T-cell (primary cell): ENCODE data around the gene GOSR2. TPM values are rescaled to one million over a fixed set of nuclear protein-coding genes. Genes with fewer than 3 reads are reported as not detected.
"Not testable (repeated sequence)": the region's sequence is repeated elsewhere in the genome, so short reads cannot be mapped to it uniquely, and the experiment has no call there.

Source experiments
- ATAC-seq, 4 experiments: fragments of 200-7000 bp in 3 of 4; fragments of 150-1000 bp in 1 of 4; cut with Tn5 transposase; replicated peaks in 1 of 4; 1 replicate in 3 of 4; 2 replicates in 1 of 4; pipeline ENCODE4 v1.10.0; 2021; ENCODE audit warnings: moderate library complexity in 3 of 4, mild to moderate bottlenecking in 2 of 4, moderate number of reproducible peaks in 1 of 4
- CTCF ChIA-PET, 2 donors: fragments of 300-600 bp; sonication (Branson Sonifier 250); formaldehyde crosslinking; loops; one replicate each; lab custom pipeline; 2022; ENCODE audit warnings: antibody characterized with exemption in 2 of 2; lab: Charles Lee
- POLR2A ChIA-PET, 2 donors: fragments of 300-600 bp; sonication (Branson Sonifier 250); formaldehyde crosslinking; loops; one replicate each; lab custom pipeline; 2022; ENCODE audit warnings: antibody characterized with exemption in 2 of 2; lab: Charles Lee
- DNase-seq, 35 experiments: peaks; one replicate each; pipeline versions ENCODE4 v3.0.0 to v3.0.0-alpha.2; 2013 to 2023
- H3K27ac ChIP-seq: one replicate; pipeline ENCODE4 v1.5.1; 2013; ENCODE audit warnings: low read length
- H3K27me3 ChIP-seq, 2 experiments: replicated peaks in 1 of 2; 1 replicate in 1 of 2; 2 replicates in 1 of 2; pipeline versions ENCODE4 v1.6.1 to v1.7.0; 2013; ENCODE audit warnings: low read length in 1 of 2, mixed read lengths in 1 of 2; ENCODE audit not compliant: control insufficient read depth in 2 of 2, insufficient read depth in 2 of 2; ENCODE audit errors: extremely low read depth in 1 of 2
- H3K36me3 ChIP-seq, 2 donors: 1 replicate in 1 of 2; 2 replicates in 1 of 2; pipeline versions ENCODE4 v1.6.1 to v1.7.0; 2013; ENCODE audit warnings: low read length in 1 of 2; ENCODE audit not compliant: control insufficient read depth in 2 of 2, insufficient read depth in 1 of 2; ENCODE audit errors: extremely low read depth in 1 of 2
- H3K4me1 ChIP-seq, 2 experiments: 1 replicate in 1 of 2; 2 replicates in 1 of 2; pipeline versions ENCODE4 v1.6.1 to v1.7.0; 2013; ENCODE audit warnings: low read length in 2 of 2, mixed read lengths in 1 of 2; ENCODE audit not compliant: insufficient read depth in 2 of 2, control insufficient read depth in 1 of 2; ENCODE audit errors: extremely low read depth in 1 of 2
- H3K4me3 ChIP-seq, 2 donors: 1 replicate in 1 of 2; 2 replicates in 1 of 2; pipeline versions ENCODE4 v1.5.1 to v1.7.0; 2013; ENCODE audit warnings: mild to moderate bottlenecking in 2 of 2, low read length in 1 of 2, moderate library complexity in 1 of 2; ENCODE audit not compliant: control insufficient read depth in 1 of 2; ENCODE audit errors: extremely low read depth in 1 of 2
- H3K9me3 ChIP-seq: 2 replicates; pipeline ENCODE4 v1.7.0; 2013
- H3K27ac Mint-ChIP-seq, 2 donors: one replicate each; pipeline ENCODE4 v1.8.0; 2020 to 2021; ENCODE audit warnings: mild to moderate bottlenecking in 2 of 2, mixed read lengths in 2 of 2
- H3K27me3 Mint-ChIP-seq, 2 donors: one replicate each; pipeline ENCODE4 v1.8.0; 2021 to 2022; ENCODE audit warnings: mixed read lengths in 2 of 2
- H3K36me3 Mint-ChIP-seq: one replicate; pipeline ENCODE4 v1.8.0; 2021; ENCODE audit warnings: mixed read lengths
- H3K4me1 Mint-ChIP-seq, 3 donors: one replicate each; pipeline ENCODE4 v1.8.0; 2020 to 2022; ENCODE audit warnings: mixed read lengths in 3 of 3, mild to moderate bottlenecking in 1 of 3
- H3K4me3 Mint-ChIP-seq, 3 donors: one replicate each; pipeline ENCODE4 v1.8.0; 2020 to 2022; ENCODE audit warnings: mild to moderate bottlenecking in 3 of 3, mixed read lengths in 3 of 3, moderate library complexity in 3 of 3
- H3K9me3 Mint-ChIP-seq, 3 donors: one replicate each; pipeline ENCODE4 v1.8.0; 2020 to 2022; ENCODE audit warnings: mixed read lengths in 3 of 3
- WGBS: methylation state at CpG from one replicate; pipeline ENCODE4 v1.1.5; 2013; ENCODE audit warnings: missing lambda C conversion rate; ENCODE audit not compliant: insufficient coverage; 5-methylcytosine and 5-hydroxymethylcytosine counted together
- total RNA-seq, 35 experiments: library from RNA in 6 of 35; stranded (reverse) in 6 of 35; fragments of 120-200 nt in 1 of 35; gene quantifications; one replicate each; pipeline versions ENCODE4 v1.2.1 to v1.2.4 and lab custom pipeline; 2013 to 2026

Gene GOSR2
- total RNA-seq, 5 donors from 2014 or later (not counting 1 experiment from before 2014, with no cell fraction given), result 60.3 to 80.2 (median 74.1) TPM

GRCh38 chr17:46984892-46985291 is 61.9 kb downstream of the GOSR2 start:
- no peak overlapping the region for H3K4me3 ChIP-seq
- ChIA-PET CTCF (no interaction called here), POLR2A (no interaction called here)
- H3K27ac ChIP-seq, result no peak overlapping the region
- WGBS, result 87% methylated on average over 4 of the region's 5 CpGs
- no peaks in the 10 kb centered on the region for H3K9me3 ChIP-seq
- no peaks in the 10 kb centered on the region for H3K4me1 ChIP-seq
- Mint-ChIP-seq H3K36me3 (peaks cover 5% of the 10 kb centered on the region), H3K27ac (no peak overlapping the region), H3K27me3 (peaks cover 21 to 24% of the 10 kb centered on the region in 2 donors), H3K9me3 (no peaks in the 10 kb centered on the region), H3K4me3 (no peak overlapping the region), H3K4me1 (peaks cover 0 to 6% (median 2%) of the 10 kb centered on the region in 3 donors)
- no peaks in the 10 kb centered on the region for H3K36me3 ChIP-seq
- no peak for DNase-seq
- no peak for ATAC-seq
- peaks cover 0 to 23% of the 10 kb centered on the region in 2 experiments for H3K27me3 ChIP-seq

- Mint-ChIP-seq H3K27ac (no peak overlapping the region), H3K9me3 (no peaks in the 10 kb centered on the region), H3K4me3 (no peak overlapping the region), H3K27me3 (peaks cover 11 to 14% of the 10 kb centered on the region in 2 donors), H3K36me3 (peaks cover 5% of the 10 kb centered on the region), H3K4me1 (no peaks in the 10 kb centered on the region)
- H3K9me3 ChIP-seq, result no peaks in the 10 kb centered on the region
- ChIA-PET CTCF (no interaction called here), POLR2A (no interaction called here)
- DNase-seq (no peak), ATAC-seq (no peak)
- WGBS, result 88% methylated on average over 7 of the region's 7 CpGs
- no peaks in the 10 kb centered on the region for H3K36me3 ChIP-seq
- H3K4me1 ChIP-seq, result no peaks in the 10 kb centered on the region
- no peak overlapping the region for H3K27ac ChIP-seq
- no peak overlapping the region for H3K4me3 ChIP-seq
- H3K27me3 ChIP-seq, result peaks cover 0 to 16% of the 10 kb centered on the region in 2 experiments
Observed at GRCh38 chr17:46986366-46986765, 63.4 kb downstream of the GOSR2 start.

DNA sequence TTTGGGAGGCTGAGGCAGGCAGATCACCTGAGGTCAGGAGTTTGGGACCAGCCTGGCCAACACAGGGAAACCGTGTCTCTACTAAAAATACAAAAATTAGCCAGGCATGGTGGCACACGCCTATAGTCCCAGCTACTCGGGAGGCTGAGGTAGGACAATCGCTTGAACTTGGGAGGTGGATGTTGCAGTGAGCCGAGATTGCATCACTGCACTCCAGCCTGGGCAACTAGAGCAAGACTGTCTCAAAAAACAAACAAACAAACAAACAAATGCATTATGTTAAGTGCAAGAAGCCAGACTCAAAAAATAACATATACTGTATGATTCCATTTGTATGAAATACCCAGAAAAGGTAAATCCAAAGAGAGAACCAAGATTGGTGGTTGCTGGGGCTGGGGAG is 65.0 kb downstream of the GOSR2 start:
- H3K9me3 Mint-ChIP-seq, H3K9me3 ChIP-seq, H3K27me3 ChIP-seq, H3K4me1 Mint-ChIP-seq, H3K27ac ChIP-seq, DNase-seq, H3K27ac Mint-ChIP-seq, H3K4me3 ChIP-seq, H3K4me1 ChIP-seq, POLR2A ChIA-PET, ATAC-seq, H3K4me3 Mint-ChIP-seq, CTCF ChIA-PET, H3K36me3 Mint-ChIP-seq, H3K36me3 ChIP-seq: not testable (repeated sequence)
- no CpG with 5 or more reads among the region's 5 CpGs for WGBS
- H3K27me3 Mint-ChIP-seq, result peaks cover 4 to 10% of the 10 kb centered on the region in 2 donors

DNA sequence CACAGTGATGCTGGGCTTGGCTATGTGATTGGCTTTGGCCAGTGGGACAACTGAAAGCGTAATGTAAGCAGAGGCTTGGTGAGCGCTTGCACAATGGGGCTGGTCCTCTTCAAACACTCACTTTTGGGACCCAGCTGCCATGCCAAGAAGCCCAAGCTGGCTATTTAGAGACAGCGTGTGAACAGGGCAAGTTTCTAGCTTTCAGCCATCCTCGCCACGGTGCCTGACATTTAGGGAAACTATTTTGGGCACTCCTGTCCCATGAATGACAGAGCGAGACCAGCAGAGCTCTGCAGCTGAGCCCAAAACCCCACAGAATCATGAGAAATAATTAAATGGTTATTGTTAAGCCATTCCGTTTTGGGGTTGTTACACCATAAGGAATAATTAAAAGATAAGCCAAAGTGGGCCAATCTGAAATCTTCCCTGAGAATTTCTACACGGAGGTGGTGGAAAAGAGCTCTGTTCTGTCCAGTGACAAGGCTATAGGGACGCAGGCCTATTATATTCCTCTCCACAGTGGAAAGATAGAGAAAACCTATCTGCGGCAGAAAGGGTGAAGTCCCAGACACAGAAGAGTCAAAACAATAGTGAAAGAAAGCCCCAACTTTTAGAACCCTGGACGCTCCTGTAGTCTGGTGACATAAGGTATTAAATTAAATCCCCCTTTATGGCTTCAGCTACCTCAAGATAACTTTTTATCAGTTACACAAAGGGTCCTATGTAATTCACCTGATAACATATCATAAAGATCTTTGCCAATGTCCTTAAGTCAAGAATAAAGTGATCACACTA is 66.9 kb downstream of the GOSR2 start:
- Histone ChIP-seq H3K4me3 (no peak overlapping the region), H3K27ac (no peak overlapping the region), H3K9me3 (no peaks in the 10 kb centered on the region), H3K27me3 (peaks cover 0 to 5% of the 10 kb centered on the region in 2 experiments), H3K4me1 (no peaks in the 10 kb centered on the region), H3K36me3 (no peaks in the 10 kb centered on the region)
- Mint-ChIP-seq H3K9me3 (no peaks in the 10 kb centered on the region), H3K27ac (no peak overlapping the region), H3K36me3 (no peaks in the 10 kb centered on the region), H3K27me3 (peaks cover 4 to 10% of the 10 kb centered on the region in 2 donors), H3K4me1 (no peaks in the 10 kb centered on the region), H3K4me3 (no peak overlapping the region)
- 60% methylated on average over 3 of the region's 11 CpGs for WGBS
- DNase-seq (no peak), ATAC-seq (no peak)
- POLR2A ChIA-PET, result no interaction called here
- CTCF ChIA-PET, result no interaction called here

GRCh38 chr17:46991617-46992016 is 68.7 kb downstream of the GOSR2 start:
- CTCF ChIA-PET, result no interaction called here

More at GRCh38 chr17:46991617-46992016, 68.7 kb downstream of the GOSR2 start:
- no peak overlapping the region for H3K27ac ChIP-seq
- Mint-ChIP-seq H3K36me3 (no peaks in the 10 kb centered on the region), H3K4me1 (no peaks in the 10 kb centered on the region), H3K27me3 (peaks cover 4 to 8% of the 10 kb centered on the region in 2 donors), H3K9me3 (no peaks in the 10 kb centered on the region), H3K27ac (no peak overlapping the region), H3K4me3 (no peak overlapping the region)
- POLR2A ChIA-PET, result no interaction called here
- H3K4me3 ChIP-seq, result no peak overlapping the region
- no peaks in the 10 kb centered on the region for H3K36me3 ChIP-seq
- H3K9me3 ChIP-seq, result no peaks in the 10 kb centered on the region
- DNase-seq (no peak), ATAC-seq (no peak)
- H3K27me3 ChIP-seq, result peaks cover 0 to 5% of the 10 kb centered on the region in 2 experiments
- no CpG with 5 or more reads among the region's 1 CpG for WGBS
- H3K4me1 ChIP-seq, result no peaks in the 10 kb centered on the region

Other genes with a start within 250 kb of the GOSR2 start
- gene WNT3, start 104.5 kb upstream of the GOSR2 start, total RNA-seq, result under 1 TPM in 3 of 5 donors, not detected in 2; 0.09 to 0.12 (median 0.10) TPM
- not detected for gene WNT9B, start 71.6 kb upstream of the GOSR2 start, total RNA-seq
- not detected for gene RPRML, start 56.1 kb downstream of the GOSR2 start, total RNA-seq